Esophagus (tissue), 2 donors: Measurements from ENCODE around the gene ATR. TPM values are rescaled to one million over a fixed set of nuclear protein-coding genes. Genes with fewer than 3 reads are reported as not detected.

Source experiments
- H3K27ac ChIP-seq, 2 donors: one replicate each; pipeline ENCODE4 v1.5.1; 2013; ENCODE audit warnings: low read depth in 2 of 2, mild to moderate bottlenecking in 2 of 2, inconsistent platforms in 1 of 2, low read length in 1 of 2, moderate library complexity in 1 of 2
- H3K27me3 ChIP-seq, 2 donors: one replicate each; pipeline ENCODE4 v1.6.1; 2013; ENCODE audit warnings: low read length in 2 of 2, control low read depth in 1 of 2, mild to moderate bottlenecking in 1 of 2; ENCODE audit not compliant: insufficient read depth in 2 of 2, control insufficient read depth in 1 of 2
- H3K36me3 ChIP-seq, 2 donors: one replicate each; pipeline ENCODE4 v1.6.1; 2013; ENCODE audit warnings: low read length in 1 of 2; ENCODE audit not compliant: control insufficient read depth in 2 of 2, insufficient read depth in 2 of 2
- H3K4me1 ChIP-seq, 2 donors: one replicate each; pipeline ENCODE4 v1.6.1; 2013; ENCODE audit warnings: low read length in 1 of 2; ENCODE audit not compliant: control insufficient read depth in 2 of 2, insufficient read depth in 2 of 2
- H3K4me3 ChIP-seq, 2 donors: one replicate each; pipeline ENCODE4 v1.5.1; 2013; ENCODE audit warnings: low read length in 2 of 2, mild to moderate bottlenecking in 2 of 2, low read depth in 1 of 2, moderate library complexity in 1 of 2
- H3K9me3 ChIP-seq, 2 donors: one replicate each; pipeline ENCODE4 v1.6.1; 2013; ENCODE audit warnings: mild to moderate bottlenecking in 2 of 2, low read depth in 1 of 2, low read length in 1 of 2, moderate library complexity in 1 of 2; ENCODE audit not compliant: control insufficient read depth in 2 of 2, insufficient read depth in 1 of 2
- WGBS, 2 donors: extraction: QIAGEN DNeasy Blood & Tissue Kit; methylation state at CpG; one replicate each; pipeline ENCODE4 v1.1.7; 2013; 5-methylcytosine and 5-hydroxymethylcytosine counted together
- polyA plus RNA-seq, 2 donors: library from polyadenylated mRNA; stranded (reverse); fragments of 200-250 nt; gene quantifications; one replicate each; pipeline ENCODE4 v1.2.3, GENCODE V29; 2013
- donor health status: healthy with polysubstance abuse.
- donor health status: Bipolar disorder and iron deficiency.

Gene ATR
- polyA plus RNA-seq, 2 donors, result 6.3 to 14.5 TPM

GRCh38 chr3:142549986-142550385 lies 28.5 kb downstream of the ATR start:
- H3K27me3 ChIP-seq, result no peaks in the 10 kb centered on the region
- 93 to 96% methylated on average over 7 of the region's 7 CpGs for WGBS, 2 donors
- peaks cover 0 to 2% of the 10 kb centered on the region in 2 donors for H3K36me3 ChIP-seq
- H3K27ac ChIP-seq, result no peak overlapping the region
- no peaks in the 10 kb centered on the region for H3K4me1 ChIP-seq
- no peaks in the 10 kb centered on the region for H3K9me3 ChIP-seq
- no peak overlapping the region for H3K4me3 ChIP-seq

GRCh38 chr3:142543307-142543706 lies 35.2 kb downstream of the ATR start:
- 87 to 90% methylated on average over 5 of the region's 5 CpGs for WGBS, 2 donors
- no peaks in the 10 kb centered on the region for H3K9me3 ChIP-seq

GRCh38 chr3:142542054-142542453 lies 36.5 kb downstream of the ATR start:
- H3K36me3 ChIP-seq, result peaks cover 2% of the 10 kb centered on the region in 2 donors
- H3K9me3 ChIP-seq, result no peaks in the 10 kb centered on the region
- H3K4me3 ChIP-seq, result no peak overlapping the region
- H3K4me1 ChIP-seq, result no peaks in the 10 kb centered on the region
- H3K27ac ChIP-seq, result no peak overlapping the region
- H3K27me3 ChIP-seq, result no peaks in the 10 kb centered on the region
- 90% methylated on average over 2 of the region's 2 CpGs for WGBS, 2 donors

More at GRCh38 chr3:142543307-142543706, 35.2 kb downstream of the ATR start:
- H3K4me3 ChIP-seq, result no peak overlapping the region
- H3K4me1 ChIP-seq, result no peaks in the 10 kb centered on the region
- peaks cover 2% of the 10 kb centered on the region in 2 donors for H3K36me3 ChIP-seq
- H3K27me3 ChIP-seq, result no peaks in the 10 kb centered on the region
- no peak overlapping the region for H3K27ac ChIP-seq

GRCh38 chr3:142536519-142536918 lies 42.0 kb downstream of the ATR start:
- Histone ChIP-seq H3K27ac (no peak overlapping the region), H3K36me3 (peaks cover 0 to 2% of the 10 kb centered on the region in 2 donors), H3K4me1 (no peaks in the 10 kb centered on the region), H3K9me3 (no peaks in the 10 kb centered on the region), H3K27me3 (no peaks in the 10 kb centered on the region), H3K4me3 (no peak overlapping the region)
- 95 to 100% methylated on average over 3 of the region's 3 CpGs for WGBS, 2 donors

GRCh38 chr3:142534543-142534942 lies 44.0 kb downstream of the ATR start:
- 98% methylated on average over 2 of the region's 2 CpGs for WGBS, 2 donors
- H3K27me3 ChIP-seq, result no peaks in the 10 kb centered on the region
- no peak overlapping the region for H3K4me3 ChIP-seq
- H3K36me3 ChIP-seq, result no peaks in the 10 kb centered on the region
- H3K9me3 ChIP-seq, result no peaks in the 10 kb centered on the region
- H3K27ac ChIP-seq, result no peak overlapping the region
- H3K4me1 ChIP-seq, result no peaks in the 10 kb centered on the region

GRCh38 chr3:142530296-142530695 lies 48.2 kb downstream of the ATR start:
- WGBS, 2 donors, result 92 to 93% methylated on average over 1 of the region's 1 CpG
- H3K9me3 ChIP-seq, result no peaks in the 10 kb centered on the region
- no peak overlapping the region for H3K27ac ChIP-seq
- no peak overlapping the region for H3K4me3 ChIP-seq
- no peaks in the 10 kb centered on the region for H3K4me1 ChIP-seq
- no peaks in the 10 kb centered on the region for H3K27me3 ChIP-seq
- no peaks in the 10 kb centered on the region for H3K36me3 ChIP-seq

GRCh38 chr3:142523921-142524566 lies 54.5 kb downstream of the ATR start:
- H3K27me3 ChIP-seq, result no peaks in the 10 kb centered on the region
- WGBS, 2 donors, result 89% methylated on average over 4 of the region's 4 CpGs
- H3K9me3 ChIP-seq, result no peaks in the 10 kb centered on the region
- no peaks in the 10 kb centered on the region for H3K4me1 ChIP-seq
- no peak overlapping the region for H3K4me3 ChIP-seq
- peaks cover 0 to 4% of the 10 kb centered on the region in 2 donors for H3K36me3 ChIP-seq
- no peak overlapping the region for H3K27ac ChIP-seq

GRCh38 chr3:142509079-142509478 lies 69.5 kb downstream of the ATR start:
- Histone ChIP-seq H3K27ac (no peak overlapping the region), H3K4me1 (no peaks in the 10 kb centered on the region), H3K9me3 (no peaks in the 10 kb centered on the region), H3K4me3 (no peak overlapping the region), H3K27me3 (no peaks in the 10 kb centered on the region), H3K36me3 (peaks cover 0 to 6% of the 10 kb centered on the region in 2 donors)
- WGBS, 2 donors, result 93 to 96% methylated on average over 3 of the region's 3 CpGs

GRCh38 chr3:142507241-142507640 lies 71.3 kb downstream of the ATR start:
- 99 to 100% methylated on average over 4 of the region's 4 CpGs for WGBS, 2 donors
- no peak overlapping the region for H3K4me3 ChIP-seq
- H3K27ac ChIP-seq, result no peak overlapping the region
- H3K4me1 ChIP-seq, result no peaks in the 10 kb centered on the region
- H3K9me3 ChIP-seq, result no peaks in the 10 kb centered on the region
- peaks cover 0 to 4% of the 10 kb centered on the region in 2 donors for H3K36me3 ChIP-seq
- no peaks in the 10 kb centered on the region for H3K27me3 ChIP-seq
